Panc1 (cell line): Measurements from ENCODE around the gene FAM217B. TPM values are rescaled to one million over a fixed set of nuclear protein-coding genes. Genes with fewer than 3 reads are reported as not detected.

Source experiments
- ATAC-seq: fragments of 200-7000 bp; cut with Tn5 transposase; 2 replicates; pipeline ENCODE4 v1.9.1; 2020; ENCODE audit warnings: mild to moderate bottlenecking, moderate library complexity
- BruUV-seq: library from RNA; stranded (reverse); fragments of 400-500 nt; replicated peaks from 2 replicates; lab custom pipeline; 2021; lab: Mats Ljungman, UMichigan
- CTCF ChIA-PET: fragments of 300-600 bp; sonication (Branson Sonifier 250); formaldehyde crosslinking; loops from one replicate; lab custom pipeline; 2022; ENCODE audit warnings: antibody characterized with exemption; lab: Charles Lee
- POLR2A ChIA-PET: fragments of 300-600 bp; sonication (Branson Sonifier 250); formaldehyde crosslinking; loops from one replicate; lab custom pipeline; 2022; ENCODE audit warnings: antibody characterized with exemption; lab: Charles Lee
- DNase-seq: peaks from one replicate; pipeline ENCODE4 v3.0.0-alpha.2; 2010; ENCODE audit warnings: low read depth, low spot score
- H3K27ac ChIP-seq: 2 replicates; pipeline ENCODE4 v1.5.1; 2011; ENCODE audit warnings: mild to moderate bottlenecking, low read length, inconsistent platforms
- H3K27me3 ChIP-seq: fragments of 200-500 bp; sonication (Bioruptor generic); 2 replicates; pipeline ENCODE4 v1.6.0; 2014; ENCODE audit warnings: low read length, inconsistent platforms; ENCODE audit not compliant: control insufficient read depth, insufficient read depth
- H3K36me3 ChIP-seq: fragments of 200-500 bp; sonication (Bioruptor generic); 2 replicates; pipeline ENCODE4 v1.5.1; 2014; ENCODE audit warnings: inconsistent platforms, mild to moderate bottlenecking, low read length, moderate library complexity; ENCODE audit not compliant: control insufficient read depth, insufficient read depth
- H3K4me1 ChIP-seq: 2 replicates; pipeline ENCODE4 v1.5.1; 2011; ENCODE audit warnings: inconsistent platforms, mild to moderate bottlenecking, low read length, moderate library complexity; ENCODE audit not compliant: control insufficient read depth, insufficient read depth
- H3K4me3 ChIP-seq, 2 experiments: 2 replicates each; pipeline ENCODE4 v1.5.1; 2011 to 2012; ENCODE audit warnings: low read depth in 2 of 2, low read length in 2 of 2, mild to moderate bottlenecking in 2 of 2, inconsistent platforms in 1 of 2, moderate library complexity in 1 of 2
- H3K9me3 ChIP-seq: fragments of 200-500 bp; sonication (Bioruptor generic); 2 replicates; pipeline ENCODE4 v1.5.1; 2014; ENCODE audit warnings: low read depth, mild to moderate bottlenecking, inconsistent platforms, low read length, moderate library complexity; ENCODE audit not compliant: control insufficient read depth, insufficient read depth
- POLR2AphosphoS5 ChIP-seq: IDR thresholded peaks from 2 replicates; pipeline ENCODE4 v1.6.1; 2012; ENCODE audit warnings: mild to moderate bottlenecking, low read depth, low read length, moderate library complexity
- SIN3A ChIP-seq: IDR thresholded peaks from 2 replicates; pipeline ENCODE4 v1.6.1; 2012; ENCODE audit warnings: low read depth, mild to moderate bottlenecking, low read length, moderate library complexity, borderline replicate concordance; ENCODE audit not compliant: insufficient read depth
- TCF7L2 ChIP-seq: IDR thresholded peaks from 2 replicates; pipeline ENCODE4 v1.6.1; 2011; ENCODE audit warnings: mild to moderate bottlenecking, low read depth, low read length, inconsistent platforms
- in situ Hi-C: cut with HindIII; loops from 2 replicates; pipeline ENCODE4 v1.10.0; 2016; ENCODE audit warnings: low sequenced_read_pairs, low pct_unique_long_range_greater_than_20kb
- intact Hi-C: fragments of 100-400 bp; cut with micrococcal nuclease; formaldehyde crosslinking; loops from one replicate; pipeline ENCODE4 v1.10.0; 2022; ENCODE audit not compliant: unreplicated experiment
- total RNA-seq: library from RNA; stranded (reverse); gene quantifications from one replicate; pipeline ENCODE4 v1.2.1, GENCODE V29; 2021; ENCODE audit not compliant: unreplicated experiment
- TF ChIP-seq, protein P1 (sequence below), 2 experiments: IDR thresholded peaks; 2 replicates each; pipeline ENCODE4 v1.6.1; 2011 to 2012; ENCODE audit warnings: low read depth in 2 of 2, control low read depth in 1 of 2, low read length in 1 of 2, mild to moderate bottlenecking in 1 of 2, moderate library complexity in 1 of 2; ENCODE audit not compliant: insufficient read depth in 1 of 2
- TF ChIP-seq, protein P2 (sequence below): fragments of 450-650 bp; IDR thresholded peaks from 2 replicates; pipeline ENCODE4 v1.5.1; 2017; ENCODE audit warnings: mild to moderate bottlenecking

Gene FAM217B
- total RNA-seq, 1 experiment from 2014 or later = 24.4 TPM

DNA sequence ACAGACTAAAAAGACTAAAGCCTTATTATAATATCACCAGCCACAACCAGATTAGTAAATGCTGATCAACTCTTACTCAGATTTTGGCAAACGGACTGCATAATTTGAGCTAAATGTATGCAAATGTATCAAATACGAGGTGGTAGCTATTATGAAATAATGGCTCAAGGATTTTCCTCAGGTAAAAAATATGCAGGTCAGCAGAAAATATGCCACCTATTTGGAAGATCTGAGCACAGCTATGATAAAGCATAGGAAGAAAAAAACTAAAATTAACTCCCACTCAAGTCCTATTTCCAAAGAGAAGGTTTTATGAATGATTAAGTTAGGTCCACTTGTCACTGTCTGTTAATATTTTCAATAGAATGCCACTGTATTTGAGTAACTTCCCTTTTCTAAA is 29.1 kb upstream of the FAM217B start:
- no peak for TF ChIP-seq SIN3A
- TF ChIP-seq, protein P1, sequence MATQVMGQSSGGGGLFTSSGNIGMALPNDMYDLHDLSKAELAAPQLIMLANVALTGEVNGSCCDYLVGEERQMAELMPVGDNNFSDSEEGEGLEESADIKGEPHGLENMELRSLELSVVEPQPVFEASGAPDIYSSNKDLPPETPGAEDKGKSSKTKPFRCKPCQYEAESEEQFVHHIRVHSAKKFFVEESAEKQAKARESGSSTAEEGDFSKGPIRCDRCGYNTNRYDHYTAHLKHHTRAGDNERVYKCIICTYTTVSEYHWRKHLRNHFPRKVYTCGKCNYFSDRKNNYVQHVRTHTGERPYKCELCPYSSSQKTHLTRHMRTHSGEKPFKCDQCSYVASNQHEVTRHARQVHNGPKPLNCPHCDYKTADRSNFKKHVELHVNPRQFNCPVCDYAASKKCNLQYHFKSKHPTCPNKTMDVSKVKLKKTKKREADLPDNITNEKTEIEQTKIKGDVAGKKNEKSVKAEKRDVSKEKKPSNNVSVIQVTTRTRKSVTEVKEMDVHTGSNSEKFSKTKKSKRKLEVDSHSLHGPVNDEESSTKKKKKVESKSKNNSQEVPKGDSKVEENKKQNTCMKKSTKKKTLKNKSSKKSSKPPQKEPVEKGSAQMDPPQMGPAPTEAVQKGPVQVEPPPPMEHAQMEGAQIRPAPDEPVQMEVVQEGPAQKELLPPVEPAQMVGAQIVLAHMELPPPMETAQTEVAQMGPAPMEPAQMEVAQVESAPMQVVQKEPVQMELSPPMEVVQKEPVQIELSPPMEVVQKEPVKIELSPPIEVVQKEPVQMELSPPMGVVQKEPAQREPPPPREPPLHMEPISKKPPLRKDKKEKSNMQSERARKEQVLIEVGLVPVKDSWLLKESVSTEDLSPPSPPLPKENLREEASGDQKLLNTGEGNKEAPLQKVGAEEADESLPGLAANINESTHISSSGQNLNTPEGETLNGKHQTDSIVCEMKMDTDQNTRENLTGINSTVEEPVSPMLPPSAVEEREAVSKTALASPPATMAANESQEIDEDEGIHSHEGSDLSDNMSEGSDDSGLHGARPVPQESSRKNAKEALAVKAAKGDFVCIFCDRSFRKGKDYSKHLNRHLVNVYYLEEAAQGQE (IDR thresholded peaks at IDR 0.05; ENCODE audit: insufficient read depth in 1 of 2, low read depth in 2 of 2, low read length in 1 of 2) = no peak
- TF ChIP-seq, protein P2, sequence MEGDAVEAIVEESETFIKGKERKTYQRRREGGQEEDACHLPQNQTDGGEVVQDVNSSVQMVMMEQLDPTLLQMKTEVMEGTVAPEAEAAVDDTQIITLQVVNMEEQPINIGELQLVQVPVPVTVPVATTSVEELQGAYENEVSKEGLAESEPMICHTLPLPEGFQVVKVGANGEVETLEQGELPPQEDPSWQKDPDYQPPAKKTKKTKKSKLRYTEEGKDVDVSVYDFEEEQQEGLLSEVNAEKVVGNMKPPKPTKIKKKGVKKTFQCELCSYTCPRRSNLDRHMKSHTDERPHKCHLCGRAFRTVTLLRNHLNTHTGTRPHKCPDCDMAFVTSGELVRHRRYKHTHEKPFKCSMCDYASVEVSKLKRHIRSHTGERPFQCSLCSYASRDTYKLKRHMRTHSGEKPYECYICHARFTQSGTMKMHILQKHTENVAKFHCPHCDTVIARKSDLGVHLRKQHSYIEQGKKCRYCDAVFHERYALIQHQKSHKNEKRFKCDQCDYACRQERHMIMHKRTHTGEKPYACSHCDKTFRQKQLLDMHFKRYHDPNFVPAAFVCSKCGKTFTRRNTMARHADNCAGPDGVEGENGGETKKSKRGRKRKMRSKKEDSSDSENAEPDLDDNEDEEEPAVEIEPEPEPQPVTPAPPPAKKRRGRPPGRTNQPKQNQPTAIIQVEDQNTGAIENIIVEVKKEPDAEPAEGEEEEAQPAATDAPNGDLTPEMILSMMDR = no peak
- TF ChIP-seq TCF7L2 = no peak
- TF ChIP-seq POLR2AphosphoS5 = no peak
- in situ Hi-C loops = no loop called here
- ChIA-PET POLR2A (no interaction called here), CTCF (no interaction called here)
- Histone ChIP-seq H3K4me3 (no peak overlapping the region), H3K4me1 (no peaks in the 10 kb centered on the region), H3K9me3 (no peaks in the 10 kb centered on the region), H3K27ac (no peak overlapping the region), H3K27me3 (no peaks in the 10 kb centered on the region), H3K36me3 (peaks cover 36% of the 10 kb centered on the region)
- ATAC-seq (no peak), DNase-seq (no peak)
- intact Hi-C loops = no loop called here
- no TSS peak for BruUV-seq

DNA sequence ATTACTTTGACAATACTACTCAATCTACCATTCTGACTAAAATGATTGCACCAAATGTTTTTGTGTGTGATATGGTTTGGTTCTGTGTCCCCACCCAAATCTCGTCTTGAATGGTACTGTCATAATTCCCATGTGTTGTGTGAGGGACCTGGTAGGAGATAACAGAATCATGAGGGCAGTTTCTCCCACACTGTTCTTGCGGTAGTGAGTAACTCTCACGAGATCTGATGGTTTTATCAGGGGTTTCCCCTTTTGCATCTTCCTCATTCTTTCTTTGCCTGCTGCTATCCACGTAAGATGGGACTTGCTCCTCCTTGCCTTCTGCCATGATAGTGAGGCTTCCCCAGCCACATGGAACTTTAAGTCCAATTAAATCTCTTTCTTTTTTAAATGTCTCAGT is 27.6 kb upstream of the FAM217B start:
- H3K27ac ChIP-seq = no peak overlapping the region
- no peaks in the 10 kb centered on the region for H3K4me1 ChIP-seq
- H3K36me3 ChIP-seq = peaks cover 31% of the 10 kb centered on the region
- no peak for DNase-seq
- no peaks in the 10 kb centered on the region for H3K9me3 ChIP-seq
- ChIA-PET CTCF (no interaction called here), POLR2A (no interaction called here)
- H3K27me3 ChIP-seq = no peaks in the 10 kb centered on the region
- ATAC-seq = no peak
- no TSS peak for BruUV-seq
- intact Hi-C loops = no loop called here
- TF ChIP-seq SIN3A (no peak), TCF7L2 (no peak)
- TF ChIP-seq, protein P2 = no peak
- TF ChIP-seq, protein P1 (IDR thresholded peaks at IDR 0.05; ENCODE audit: insufficient read depth in 1 of 2, low read depth in 2 of 2, low read length in 1 of 2) = no peak
- H3K4me3 ChIP-seq = no peak overlapping the region
- in situ Hi-C loops = no loop called here
